Germinal center (tissue), 1 donor: Measurements from ENCODE around the gene GTPBP2.
"Not testable (repeated sequence)": the region's sequence is repeated elsewhere in the genome, so short reads cannot be mapped to it uniquely, and the experiment has no call there.

Source experiments
- DNase-seq: peaks from one replicate; pipeline ENCODE4 v3.0.0; 2012; ENCODE audit warnings: mixed read lengths, low spot score

Gene GTPBP2

GRCh38 chr6:43658161-43658560 is 29.1 kb upstream of the GTPBP2 start:
- no peak for DNase-seq

- DNase-seq: no peak
Measured at GRCh38 chr6:43657221-43657802, 28.2 kb upstream of the GTPBP2 start.

GRCh38 chr6:43652822-43653221 is 23.8 kb upstream of the GTPBP2 start:
- DNase-seq: not testable (repeated sequence)

GRCh38 chr6:43648248-43648647 is 19.2 kb upstream of the GTPBP2 start:
- DNase-seq: no peak

GRCh38 chr6:43647613-43648012 is 18.5 kb upstream of the GTPBP2 start:
- DNase-seq: no peak

GRCh38 chr6:43645613-43645964 is 16.5 kb upstream of the GTPBP2 start:
- DNase-seq: no peak

GRCh38 chr6:43644940-43645612 is 16.0 kb upstream of the GTPBP2 start, which contains the start of gene RSPH9:
RSPH9 (plus strand) TSS chr6:43645036; CDS start chr6:43645099, 63 bp downstream.
- DNase-seq: peak; percentile 76

- DNase-seq: no peak
Measured at GRCh38 chr6:43639984-43640800, 11.1 kb upstream of the GTPBP2 start.

GRCh38 chr6:43636308-43636659 is 7.2 kb upstream of the GTPBP2 start:
- DNase-seq: no peak

- peak; percentile 81 for DNase-seq
Measured at GRCh38 chr6:43635387-43636307, 6.6 kb upstream of the GTPBP2 start, which contains the start of gene MAD2L1BP. MAD2L1BP (plus strand) TSS chr6:43635840; CDS start chr6:43635876, 36 bp downstream.

GRCh38 chr6:43634702-43635303 is 5.7 kb upstream of the GTPBP2 start:
- DNase-seq: no peak

GRCh38 chr6:43633002-43633401 is 3.9 kb upstream of the GTPBP2 start:
- DNase-seq: not testable (repeated sequence)

GRCh38 chr6:43630980-43631619 is 2.0 kb upstream of the GTPBP2 start:
- no peak for DNase-seq

- peak; percentile 96 for DNase-seq
Measured at GRCh38 chr6:43629505-43630300, 639 bp upstream of the GTPBP2 start.

- DNase-seq: peak; percentile 68
Measured at GRCh38 chr6:43628393-43629103, 516 bp downstream of the GTPBP2 start.

- no peak for DNase-seq
Measured at GRCh38 chr6:43627008-43627825, 1.8 kb downstream of the GTPBP2 start.

GRCh38 chr6:43625393-43625992 is 3.6 kb downstream of the GTPBP2 start:
- DNase-seq: no peak

- no peak for DNase-seq
Measured at GRCh38 chr6:43624786-43625288, 4.2 kb downstream of the GTPBP2 start.
